Keratinocyte (primary cell): Measurements from ENCODE around the gene ADARB2. TPM values are rescaled to one million over a fixed set of nuclear protein-coding genes. Genes with fewer than 3 reads are reported as not detected.

ENCODE experiments used
- DNase-seq: peaks from one replicate; pipeline ENCODE4 v3.0.0-alpha.2; 2011; ENCODE audit warnings: low read depth, missing footprints, low spot score
- FAIRE-seq: peaks from 2 replicates; lab custom pipeline; 2011; peaks lifted over from hg19 to GRCh38; lab: Jason Lieb, UNC
- H2AFZ ChIP-seq: 2 replicates; pipeline ENCODE4 v1.6.0; 2012; ENCODE audit warnings: low read length, control low read depth, inconsistent platforms; ENCODE audit not compliant: control insufficient read depth
- H3K27ac ChIP-seq: 2 replicates; pipeline ENCODE4 v1.5.1; 2011; ENCODE audit warnings: low read length; ENCODE audit not compliant: control insufficient read depth, insufficient read depth
- H3K27me3 ChIP-seq: 3 replicates; pipeline ENCODE4 v1.6.0; 2011; ENCODE audit warnings: low read length; ENCODE audit not compliant: control insufficient read depth, insufficient read depth; ENCODE audit errors: extremely low read depth
- H3K36me3 ChIP-seq, 2 experiments: 2 replicates in 1 of 2; 3 replicates in 1 of 2; pipeline ENCODE4 v1.5.1; 2011; ENCODE audit warnings: low read length in 2 of 2, mild to moderate bottlenecking in 1 of 2; ENCODE audit not compliant: control insufficient read depth in 2 of 2, insufficient read depth in 2 of 2; ENCODE audit errors: extremely low read depth in 1 of 2
- H3K4me1 ChIP-seq: 3 replicates; pipeline ENCODE4 v1.5.1; 2011; ENCODE audit warnings: low read length; ENCODE audit not compliant: control insufficient read depth, insufficient read depth; ENCODE audit errors: extremely low read depth
- H3K4me2 ChIP-seq: 3 replicates; pipeline ENCODE4 v1.6.0; 2011; ENCODE audit warnings: low read depth, low read length; ENCODE audit not compliant: control insufficient read depth, insufficient read depth; ENCODE audit errors: extremely low read depth
- H3K4me3 ChIP-seq, 3 experiments: fragments of 200-600 bp in 1 of 3; sonication (generic) in 1 of 3; 2 replicates in 2 of 3; 3 replicates in 1 of 3; pipeline ENCODE4 v1.5.1; 2011 to 2016; ENCODE audit warnings: low read length in 3 of 3, mild to moderate bottlenecking in 3 of 3, control low read depth in 2 of 3, inconsistent platforms in 1 of 3, low read depth in 1 of 3, mixed read lengths in 1 of 3, mixed run types in 1 of 3, moderate library complexity in 1 of 3; ENCODE audit not compliant: control insufficient read depth in 2 of 3, insufficient read depth in 2 of 3; ENCODE audit errors: extremely low read depth in 1 of 3
- H3K79me2 ChIP-seq: 2 replicates; pipeline ENCODE4 v1.6.0; 2012; ENCODE audit warnings: low read length; ENCODE audit not compliant: control insufficient read depth, insufficient read depth
- H3K9ac ChIP-seq: 3 replicates; pipeline ENCODE4 v1.6.0; 2011; ENCODE audit warnings: low read length; ENCODE audit not compliant: control insufficient read depth, insufficient read depth; ENCODE audit errors: extremely low read depth
- H3K9me1 ChIP-seq: 3 replicates; pipeline ENCODE4 v1.6.0; 2011; ENCODE audit warnings: low read length; ENCODE audit not compliant: control insufficient read depth, insufficient read depth; ENCODE audit errors: extremely low read depth
- H3K9me3 ChIP-seq: 2 replicates; pipeline ENCODE4 v1.5.1; 2012; ENCODE audit warnings: low read depth, low read length; ENCODE audit not compliant: control insufficient read depth
- H4K20me1 ChIP-seq: 3 replicates; pipeline ENCODE4 v1.6.0; 2011; ENCODE audit warnings: low read length; ENCODE audit not compliant: control insufficient read depth, insufficient read depth; ENCODE audit errors: extremely low read depth
- CTCF ChIP-seq, 3 experiments: IDR thresholded peaks in 1 of 3; conservative IDR thresholded peaks in 1 of 3; optimal IDR thresholded peaks in 1 of 3; 2 replicates in 2 of 3; 3 replicates in 1 of 3; pipeline versions ENCODE3 to v1.5.1; 2011; ENCODE audit warnings: low read length in 3 of 3, mild to moderate bottlenecking in 3 of 3, moderate library complexity in 2 of 3, control low read depth in 1 of 3, inconsistent platforms in 1 of 3; ENCODE audit not compliant: insufficient read depth in 2 of 3; ENCODE audit errors: extremely low read depth in 1 of 3
- EZH2 ChIP-seq: IDR thresholded peaks from one replicate; pipeline ENCODE4 v1.6.1; 2012; ENCODE audit warnings: inconsistent platforms, mild to moderate bottlenecking, low read length, moderate library complexity
- dilution Hi-C: fragments of 300-500 bp; cut with MboI; formaldehyde crosslinking; loops from one replicate; pipeline ENCODE4 v1.7.0; 2020; ENCODE audit warnings: low sequenced_read_pairs; ENCODE audit not compliant: extremely low pct_ligation_motif_present
- polyA plus RNA-seq, 5 experiments: library from polyadenylated mRNA; depleted of rRNA in 3 of 5; stranded (reverse) in 3 of 5; stranded (forward) in 1 of 5; unstranded in 1 of 5; fragments of >200 nt; gene quantifications; 1 replicate in 1 of 5; 2 replicates in 3 of 5; 3 replicates in 1 of 5; pipeline versions ENCODE4 v1.2.1 to v1.2.3, GENCODE V29; 2011 to 2012; ENCODE audit warnings: missing spikeins in 2 of 5, low read depth in 1 of 5, low replicate concordance in 1 of 5

Gene ADARB2
- polyA plus RNA-seq, 1 donor (not counting 4 experiments of a cell fraction or from before 2014, with no cell fraction given): not detected

- H3K4me3 ChIP-seq: no peak overlapping the region
- dilution Hi-C loops: no loop called here
- FAIRE-seq: no peak
These were observed 392.0 kb downstream of the ADARB2 start for GRCh38 chr10:1345368-1345767.

GRCh38 chr10:1344846-1345245 lies 392.5 kb downstream of the ADARB2 start:
- DNase-seq (no peak), FAIRE-seq (no peak)
- H3K27ac ChIP-seq: no peak overlapping the region
- no peaks in the 10 kb centered on the region for H3K4me1 ChIP-seq
- no peaks in the 10 kb centered on the region for H3K27me3 ChIP-seq
- no peaks in the 10 kb centered on the region for H3K36me3 ChIP-seq
- no peak overlapping the region for H2AFZ ChIP-seq
- no peaks in the 10 kb centered on the region for H3K9me1 ChIP-seq
- H3K79me2 ChIP-seq: no peaks in the 10 kb centered on the region
- H3K9me3 ChIP-seq: no peaks in the 10 kb centered on the region
- dilution Hi-C loops: no loop called here
- H3K4me2 ChIP-seq: no peak overlapping the region
- H3K4me3 ChIP-seq: no peak overlapping the region
- H4K20me1 ChIP-seq: no peaks in the 10 kb centered on the region
- no peak for TF ChIP-seq EZH2
- no peak for TF ChIP-seq CTCF (optimal IDR thresholded peaks at IDR 0.05 in 1 of 3, IDR thresholded peaks at IDR 0.05 in 1 of 3, conservative IDR thresholded peaks at IDR 0.05 in 1 of 3; ENCODE audit: extremely low read depth in 1 of 3, insufficient read depth in 2 of 3, low read length in 3 of 3)
- H3K9ac ChIP-seq: no peak overlapping the region

More at GRCh38 chr10:1345368-1345767, 392.0 kb downstream of the ADARB2 start:
- H2AFZ ChIP-seq: no peak overlapping the region
- no peaks in the 10 kb centered on the region for H3K27me3 ChIP-seq
- no peaks in the 10 kb centered on the region for H3K9me1 ChIP-seq
- H3K79me2 ChIP-seq: no peaks in the 10 kb centered on the region
- H3K9ac ChIP-seq: no peak overlapping the region
- no peak overlapping the region for H3K27ac ChIP-seq
- H3K9me3 ChIP-seq: no peaks in the 10 kb centered on the region
- no peaks in the 10 kb centered on the region for H3K4me1 ChIP-seq
- H4K20me1 ChIP-seq: no peaks in the 10 kb centered on the region
- H3K36me3 ChIP-seq: no peaks in the 10 kb centered on the region
- DNase-seq: no peak
- H3K4me2 ChIP-seq: no peak overlapping the region
- TF ChIP-seq EZH2 (no peak), CTCF (optimal IDR thresholded peaks at IDR 0.05 in 1 of 3, IDR thresholded peaks at IDR 0.05 in 1 of 3, conservative IDR thresholded peaks at IDR 0.05 in 1 of 3; ENCODE audit: extremely low read depth in 1 of 3, insufficient read depth in 2 of 3, low read length in 3 of 3) (no peak)
